Liver (tissue), 9 donors: ENCODE data around the gene GPR146. TPM values are rescaled to one million over a fixed set of nuclear protein-coding genes. Genes with fewer than 3 reads are reported as not detected.

Source experiments
- DNase-seq: peaks from one replicate; pipeline ENCODE4 v3.0.0-alpha.2; 2017; ENCODE audit warnings: low spot score
- H3K27ac ChIP-seq, 2 donors: one replicate each; pipeline ENCODE4 v1.7.0; 2013; ENCODE audit warnings: inconsistent platforms in 2 of 2, low read length in 2 of 2, control low read depth in 1 of 2, low read depth in 1 of 2, mild to moderate bottlenecking in 1 of 2
- H3K27me3 ChIP-seq, 4 donors: one replicate each; pipeline versions ENCODE4 v1.6.1 to v1.7.0; 2013; ENCODE audit warnings: low read length in 3 of 4, inconsistent platforms in 1 of 4, mild to moderate bottlenecking in 1 of 4, moderate library complexity in 1 of 4; ENCODE audit not compliant: control insufficient read depth in 4 of 4, insufficient read depth in 4 of 4
- H3K36me3 ChIP-seq, 4 donors: one replicate each; pipeline versions ENCODE4 v1.6.1 to v1.7.0; 2013; ENCODE audit warnings: low read length in 3 of 4, mild to moderate bottlenecking in 3 of 4, low read depth in 1 of 4, moderate library complexity in 1 of 4; ENCODE audit not compliant: control insufficient read depth in 4 of 4, insufficient read depth in 3 of 4
- H3K4me1 ChIP-seq, 4 donors: one replicate each; pipeline versions ENCODE4 v1.6.1 to v1.7.0; 2013; ENCODE audit warnings: low read length in 3 of 4, mild to moderate bottlenecking in 3 of 4, moderate library complexity in 1 of 4; ENCODE audit not compliant: control insufficient read depth in 4 of 4, insufficient read depth in 4 of 4
- H3K4me3 ChIP-seq, 3 donors: one replicate each; pipeline versions ENCODE4 v1.6.1 to v1.7.0; 2013; ENCODE audit warnings: low read length in 3 of 3, control low read depth in 1 of 3, low read depth in 1 of 3, mild to moderate bottlenecking in 1 of 3
- H3K9ac ChIP-seq, 2 donors: one replicate each; pipeline ENCODE4 v1.7.0; 2013; ENCODE audit warnings: low read length in 2 of 2, mild to moderate bottlenecking in 2 of 2, moderate library complexity in 2 of 2, control low read depth in 1 of 2, low read depth in 1 of 2
- H3K9me3 ChIP-seq, 4 donors: one replicate each; pipeline versions ENCODE4 v1.6.1 to v1.7.0; 2013; ENCODE audit warnings: low read length in 3 of 4; ENCODE audit not compliant: control insufficient read depth in 4 of 4
- EGR1 ChIP-seq, 2 donors: IDR thresholded peaks; 2 replicates each; pipeline ENCODE4 v1.6.1; 2016 to 2018; ENCODE audit warnings: antibody characterized with exemption in 2 of 2, low read depth in 2 of 2
- FOXA1 ChIP-seq: IDR thresholded peaks from 2 replicates; pipeline ENCODE4 v1.6.1; 2016; ENCODE audit warnings: antibody characterized with exemption
- FOXA2 ChIP-seq: IDR thresholded peaks from 2 replicates; pipeline ENCODE4 v1.6.1; 2016; ENCODE audit warnings: antibody characterized with exemption
- GABPA ChIP-seq, 2 donors: IDR thresholded peaks in 1 of 2; conservative IDR thresholded peaks in 1 of 2; 2 replicates each; pipeline ENCODE4 v1.6.1; 2016; ENCODE audit warnings: antibody characterized with exemption in 2 of 2, mild to moderate bottlenecking in 1 of 2, moderate library complexity in 1 of 2
- HNF4A ChIP-seq, 2 donors: conservative IDR thresholded peaks; 2 replicates each; pipeline ENCODE4 v1.6.1; 2016; ENCODE audit warnings: antibody characterized with exemption in 2 of 2, mild to moderate bottlenecking in 2 of 2
- HNF4G ChIP-seq: IDR thresholded peaks from 2 replicates; pipeline ENCODE4 v1.6.1; 2016; ENCODE audit warnings: antibody characterized with exemption
- JUND ChIP-seq, 2 donors: IDR thresholded peaks; 2 replicates each; pipeline ENCODE4 v1.6.1; 2016; ENCODE audit warnings: antibody characterized with exemption in 2 of 2
- NR2F2 ChIP-seq: IDR thresholded peaks from 2 replicates; pipeline ENCODE4 v1.6.1; 2016; ENCODE audit warnings: antibody characterized with exemption
- RAD21 ChIP-seq, 2 donors: IDR thresholded peaks; 2 replicates each; pipeline ENCODE4 v1.6.1; 2016; ENCODE audit warnings: antibody characterized with exemption in 2 of 2, mild to moderate bottlenecking in 2 of 2
- RXRA ChIP-seq, 2 donors: IDR thresholded peaks; 2 replicates each; pipeline ENCODE4 v1.6.1; 2017 to 2018; ENCODE audit warnings: antibody characterized with exemption in 2 of 2, mild to moderate bottlenecking in 1 of 2
- SP1 ChIP-seq: IDR thresholded peaks from 2 replicates; pipeline ENCODE4 v1.6.1; 2018; ENCODE audit warnings: antibody characterized with exemption, mild to moderate bottlenecking
- TAF1 ChIP-seq: conservative IDR thresholded peaks from 2 replicates; pipeline ENCODE4 v1.6.1; 2016; ENCODE audit warnings: antibody characterized with exemption, mild to moderate bottlenecking
- YY1 ChIP-seq: IDR thresholded peaks from 2 replicates; pipeline ENCODE4 v1.6.1; 2016; ENCODE audit warnings: antibody characterized with exemption, mild to moderate bottlenecking
- WGBS: extraction: QIAGEN DNeasy Blood & Tissue Kit; methylation state at CpG from one replicate; pipeline ENCODE4 v1.1.7; 2013; 5-methylcytosine and 5-hydroxymethylcytosine counted together
- polyA plus RNA-seq, 2 donors: library from polyadenylated mRNA; stranded (reverse) in 1 of 2; unstranded in 1 of 2; fragments of 200-250 nt in 1 of 2; fragments of >200 nt in 1 of 2; fragmentation: Nextera tagmentation in 1 of 2; extraction: Ambion mirVana in 1 of 2; gene quantifications; one replicate each; pipeline versions ENCODE4 v1.2.1 to v1.2.3, GENCODE V29; 2013 to 2015
- total RNA-seq, 2 donors: library from RNA; depleted of rRNA; stranded (reverse); fragments of >200 nt; gene quantifications; one replicate each; pipeline ENCODE4 v1.2.3, GENCODE V29; 2014
- TF ChIP-seq, protein P1 (sequence below): IDR thresholded peaks from 2 replicates; pipeline ENCODE4 v1.6.1; 2016; ENCODE audit warnings: antibody characterized with exemption, mild to moderate bottlenecking
- TF ChIP-seq, protein P2 (sequence below): fragments of 150-350 bp; IDR thresholded peaks from 2 replicates; pipeline ENCODE4 v1.5.1; 2017; ENCODE audit warnings: improper control_type of control experiment, low read depth, low read length; ENCODE audit not compliant: missing input control
- TF ChIP-seq, protein P3 (sequence below): IDR thresholded peaks from 2 replicates; pipeline ENCODE4 v1.6.1; 2016; ENCODE audit warnings: antibody characterized with exemption
- TF ChIP-seq, protein P4 (sequence below): IDR thresholded peaks from 2 replicates; pipeline ENCODE4 v1.6.1; 2016; ENCODE audit warnings: antibody characterized with exemption
- donor health status: healthy.
- donor health status: healthy.
- donor health status: healthy.
- donor health status: healthy.
- donor health status: healthy.

GPR146 gene
- total and polyA plus RNA-seq, 4 donors = 15.5 to 33.5 (median 26.7) TPM

DNA sequence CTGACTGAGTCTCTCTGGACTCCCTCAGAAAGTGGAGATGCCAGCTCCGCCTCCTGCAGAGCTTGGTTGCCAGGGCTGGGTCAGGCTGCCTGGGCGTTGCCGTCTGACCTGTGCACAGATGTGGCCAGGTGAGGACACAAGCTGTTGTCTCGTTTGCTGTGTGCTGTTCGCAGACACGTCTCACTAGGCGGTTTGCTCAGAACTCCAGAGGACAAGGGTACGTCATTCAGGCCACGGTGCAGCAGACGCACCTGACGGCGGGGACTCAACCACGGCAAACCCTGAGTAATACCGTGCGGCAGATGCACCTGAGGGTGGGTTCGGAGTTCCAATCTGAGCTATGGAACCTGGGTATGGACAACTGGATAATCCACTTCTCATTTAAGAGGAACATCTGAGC is 55.3 kb downstream of the GPR146 start:
- DNase-seq = no peak
- Histone ChIP-seq H3K36me3 (no peaks in the 10 kb centered on the region), H3K27me3 (no peaks in the 10 kb centered on the region), H3K27ac (no peak overlapping the region), H3K4me3 (no peak overlapping the region), H3K4me1 (peaks cover 12 to 57% (median 38%) of the 10 kb centered on the region in 4 donors), H3K9me3 (no peaks in the 10 kb centered on the region), H3K9ac (no peak overlapping the region)
- WGBS = 87% methylated on average over 16 of the region's 16 CpGs
- TF ChIP-seq HNF4A (conservative IDR thresholded peaks at IDR 0.05) (no peak), NR2F2 (no peak), JUND (IDR thresholded peaks at IDR 0.05) (no peak), HNF4G (no peak), RXRA (IDR thresholded peaks at IDR 0.05) (no peak), FOXA2 (no peak), SP1 (no peak), TAF1 (no peak), GABPA (IDR thresholded peaks at IDR 0.05 in 1 of 2, conservative IDR thresholded peaks at IDR 0.05 in 1 of 2) (no peak), FOXA1 (no peak), RAD21 (IDR thresholded peaks at IDR 0.05) (no peak), EGR1 (IDR thresholded peaks at IDR 0.05; ENCODE audit: low read depth in 2 of 2) (no peak), YY1 (no peak)
- TF ChIP-seq, protein P1, sequence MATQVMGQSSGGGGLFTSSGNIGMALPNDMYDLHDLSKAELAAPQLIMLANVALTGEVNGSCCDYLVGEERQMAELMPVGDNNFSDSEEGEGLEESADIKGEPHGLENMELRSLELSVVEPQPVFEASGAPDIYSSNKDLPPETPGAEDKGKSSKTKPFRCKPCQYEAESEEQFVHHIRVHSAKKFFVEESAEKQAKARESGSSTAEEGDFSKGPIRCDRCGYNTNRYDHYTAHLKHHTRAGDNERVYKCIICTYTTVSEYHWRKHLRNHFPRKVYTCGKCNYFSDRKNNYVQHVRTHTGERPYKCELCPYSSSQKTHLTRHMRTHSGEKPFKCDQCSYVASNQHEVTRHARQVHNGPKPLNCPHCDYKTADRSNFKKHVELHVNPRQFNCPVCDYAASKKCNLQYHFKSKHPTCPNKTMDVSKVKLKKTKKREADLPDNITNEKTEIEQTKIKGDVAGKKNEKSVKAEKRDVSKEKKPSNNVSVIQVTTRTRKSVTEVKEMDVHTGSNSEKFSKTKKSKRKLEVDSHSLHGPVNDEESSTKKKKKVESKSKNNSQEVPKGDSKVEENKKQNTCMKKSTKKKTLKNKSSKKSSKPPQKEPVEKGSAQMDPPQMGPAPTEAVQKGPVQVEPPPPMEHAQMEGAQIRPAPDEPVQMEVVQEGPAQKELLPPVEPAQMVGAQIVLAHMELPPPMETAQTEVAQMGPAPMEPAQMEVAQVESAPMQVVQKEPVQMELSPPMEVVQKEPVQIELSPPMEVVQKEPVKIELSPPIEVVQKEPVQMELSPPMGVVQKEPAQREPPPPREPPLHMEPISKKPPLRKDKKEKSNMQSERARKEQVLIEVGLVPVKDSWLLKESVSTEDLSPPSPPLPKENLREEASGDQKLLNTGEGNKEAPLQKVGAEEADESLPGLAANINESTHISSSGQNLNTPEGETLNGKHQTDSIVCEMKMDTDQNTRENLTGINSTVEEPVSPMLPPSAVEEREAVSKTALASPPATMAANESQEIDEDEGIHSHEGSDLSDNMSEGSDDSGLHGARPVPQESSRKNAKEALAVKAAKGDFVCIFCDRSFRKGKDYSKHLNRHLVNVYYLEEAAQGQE = no peak
- TF ChIP-seq, protein P2, sequence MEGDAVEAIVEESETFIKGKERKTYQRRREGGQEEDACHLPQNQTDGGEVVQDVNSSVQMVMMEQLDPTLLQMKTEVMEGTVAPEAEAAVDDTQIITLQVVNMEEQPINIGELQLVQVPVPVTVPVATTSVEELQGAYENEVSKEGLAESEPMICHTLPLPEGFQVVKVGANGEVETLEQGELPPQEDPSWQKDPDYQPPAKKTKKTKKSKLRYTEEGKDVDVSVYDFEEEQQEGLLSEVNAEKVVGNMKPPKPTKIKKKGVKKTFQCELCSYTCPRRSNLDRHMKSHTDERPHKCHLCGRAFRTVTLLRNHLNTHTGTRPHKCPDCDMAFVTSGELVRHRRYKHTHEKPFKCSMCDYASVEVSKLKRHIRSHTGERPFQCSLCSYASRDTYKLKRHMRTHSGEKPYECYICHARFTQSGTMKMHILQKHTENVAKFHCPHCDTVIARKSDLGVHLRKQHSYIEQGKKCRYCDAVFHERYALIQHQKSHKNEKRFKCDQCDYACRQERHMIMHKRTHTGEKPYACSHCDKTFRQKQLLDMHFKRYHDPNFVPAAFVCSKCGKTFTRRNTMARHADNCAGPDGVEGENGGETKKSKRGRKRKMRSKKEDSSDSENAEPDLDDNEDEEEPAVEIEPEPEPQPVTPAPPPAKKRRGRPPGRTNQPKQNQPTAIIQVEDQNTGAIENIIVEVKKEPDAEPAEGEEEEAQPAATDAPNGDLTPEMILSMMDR = no peak

DNA sequence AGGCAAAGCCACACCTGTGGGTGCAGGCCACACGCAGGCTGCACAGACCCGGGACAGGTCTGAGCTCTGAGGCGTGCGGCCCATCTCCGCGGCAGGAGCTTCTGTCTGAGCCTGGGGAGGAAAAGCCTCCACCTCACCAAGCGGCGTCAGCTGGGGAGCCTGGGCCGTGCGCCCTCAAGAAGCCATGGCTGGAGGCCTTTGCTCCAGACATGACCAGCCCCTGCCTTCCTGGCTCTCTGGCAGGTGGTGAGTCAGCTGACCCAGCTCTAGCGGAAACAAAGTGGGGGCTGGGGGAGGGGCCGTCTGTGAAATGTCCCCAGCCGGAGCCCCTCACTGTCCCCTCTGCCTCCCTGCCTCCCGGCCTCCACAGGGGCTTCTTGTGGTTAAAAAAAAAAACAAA is 56.0 kb downstream of the GPR146 start:
- peaks cover 12 to 53% (median 33%) of the 10 kb centered on the region in 4 donors for H3K4me1 ChIP-seq
- no peak overlapping the region for H3K9ac ChIP-seq
- no peak for DNase-seq
- no peaks in the 10 kb centered on the region for H3K36me3 ChIP-seq
- WGBS = 91% methylated on average over 14 of the region's 14 CpGs
- TF ChIP-seq FOXA2 = no peak
- no peak for TF ChIP-seq NR2F2
- no peak for TF ChIP-seq EGR1 (IDR thresholded peaks at IDR 0.05; ENCODE audit: low read depth in 2 of 2)
- TF ChIP-seq TAF1 = no peak
- no peak for TF ChIP-seq HNF4G
- TF ChIP-seq, protein P3, sequence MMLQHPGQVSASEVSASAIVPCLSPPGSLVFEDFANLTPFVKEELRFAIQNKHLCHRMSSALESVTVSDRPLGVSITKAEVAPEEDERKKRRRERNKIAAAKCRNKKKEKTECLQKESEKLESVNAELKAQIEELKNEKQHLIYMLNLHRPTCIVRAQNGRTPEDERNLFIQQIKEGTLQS = no peak
- no peak for TF ChIP-seq RXRA (IDR thresholded peaks at IDR 0.05)
- no peak for TF ChIP-seq RAD21 (IDR thresholded peaks at IDR 0.05)
- no peak for TF ChIP-seq FOXA1
- TF ChIP-seq YY1 = no peak
- no peak for TF ChIP-seq HNF4A (conservative IDR thresholded peaks at IDR 0.05)
- TF ChIP-seq, protein P1 = no peak
- TF ChIP-seq, protein P4, sequence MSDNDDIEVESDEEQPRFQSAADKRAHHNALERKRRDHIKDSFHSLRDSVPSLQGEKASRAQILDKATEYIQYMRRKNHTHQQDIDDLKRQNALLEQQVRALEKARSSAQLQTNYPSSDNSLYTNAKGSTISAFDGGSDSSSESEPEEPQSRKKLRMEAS = no peak
- TF ChIP-seq JUND (IDR thresholded peaks at IDR 0.05) = no peak
- no peak for TF ChIP-seq GABPA (IDR thresholded peaks at IDR 0.05 in 1 of 2, conservative IDR thresholded peaks at IDR 0.05 in 1 of 2)
- no peak overlapping the region for H3K27ac ChIP-seq
- H3K9me3 ChIP-seq = no peaks in the 10 kb centered on the region
- H3K4me3 ChIP-seq = no peak overlapping the region
- no peaks in the 10 kb centered on the region for H3K27me3 ChIP-seq
